GM19023 (cell line): ENCODE measurements around the gene EFCAB7.
A peak's percentile ranks its signal among the peaks of the same experiment; 100 is the strongest.

Experiments
- ATAC-seq: cut with Tn5 transposase; IDR thresholded peaks from one replicate; pipeline ENCODE4 v1.9.1; 2021; ENCODE audit warnings: mild to moderate bottlenecking, moderate library complexity; ENCODE audit not compliant: unreplicated experiment

The EFCAB7 gene

GRCh38 chr1:63601912-63602311 is 78.6 kb downstream of the EFCAB7 start:
- no peak for ATAC-seq

- ATAC-seq: no peak
Measured at GRCh38 chr1:63602629-63603028, 79.3 kb downstream of the EFCAB7 start.

- ATAC-seq: no peak
Measured at GRCh38 chr1:63603810-63604209, 80.5 kb downstream of the EFCAB7 start.

GRCh38 chr1:63607322-63607721 is 84.0 kb downstream of the EFCAB7 start:
- no peak for ATAC-seq

- ATAC-seq: no peak
Measured at GRCh38 chr1:63611231-63611630, 87.9 kb downstream of the EFCAB7 start.

- ATAC-seq: no peak
Measured at GRCh38 chr1:63612564-63612963, 89.2 kb downstream of the EFCAB7 start.

- no peak for ATAC-seq
Measured at GRCh38 chr1:63612971-63613370, 89.6 kb downstream of the EFCAB7 start.

- ATAC-seq: peak; percentile 74
Measured at GRCh38 chr1:63615768-63616420, 92.6 kb downstream of the EFCAB7 start.

GRCh38 chr1:63617450-63617849 is 94.1 kb downstream of the EFCAB7 start:
- no peak for ATAC-seq

GRCh38 chr1:63618011-63618410 is 94.7 kb downstream of the EFCAB7 start:
- ATAC-seq: no peak

- no peak for ATAC-seq
Measured at GRCh38 chr1:63619558-63619957, 96.2 kb downstream of the EFCAB7 start.

- no peak for ATAC-seq
Measured at GRCh38 chr1:63620671-63621070, 97.3 kb downstream of the EFCAB7 start.

GRCh38 chr1:63621075-63621474 is 97.8 kb downstream of the EFCAB7 start:
- no peak for ATAC-seq

GRCh38 chr1:63621698-63622097 is 98.4 kb downstream of the EFCAB7 start:
- ATAC-seq: no peak
